Right kidney (tissue), 1 donor: Measurements from ENCODE around the gene FBXO31.

Experiments used
- DNase-seq: peaks from one replicate; pipeline ENCODE4 v3.0.0-alpha.2; 2016

The FBXO31 gene

DNA sequence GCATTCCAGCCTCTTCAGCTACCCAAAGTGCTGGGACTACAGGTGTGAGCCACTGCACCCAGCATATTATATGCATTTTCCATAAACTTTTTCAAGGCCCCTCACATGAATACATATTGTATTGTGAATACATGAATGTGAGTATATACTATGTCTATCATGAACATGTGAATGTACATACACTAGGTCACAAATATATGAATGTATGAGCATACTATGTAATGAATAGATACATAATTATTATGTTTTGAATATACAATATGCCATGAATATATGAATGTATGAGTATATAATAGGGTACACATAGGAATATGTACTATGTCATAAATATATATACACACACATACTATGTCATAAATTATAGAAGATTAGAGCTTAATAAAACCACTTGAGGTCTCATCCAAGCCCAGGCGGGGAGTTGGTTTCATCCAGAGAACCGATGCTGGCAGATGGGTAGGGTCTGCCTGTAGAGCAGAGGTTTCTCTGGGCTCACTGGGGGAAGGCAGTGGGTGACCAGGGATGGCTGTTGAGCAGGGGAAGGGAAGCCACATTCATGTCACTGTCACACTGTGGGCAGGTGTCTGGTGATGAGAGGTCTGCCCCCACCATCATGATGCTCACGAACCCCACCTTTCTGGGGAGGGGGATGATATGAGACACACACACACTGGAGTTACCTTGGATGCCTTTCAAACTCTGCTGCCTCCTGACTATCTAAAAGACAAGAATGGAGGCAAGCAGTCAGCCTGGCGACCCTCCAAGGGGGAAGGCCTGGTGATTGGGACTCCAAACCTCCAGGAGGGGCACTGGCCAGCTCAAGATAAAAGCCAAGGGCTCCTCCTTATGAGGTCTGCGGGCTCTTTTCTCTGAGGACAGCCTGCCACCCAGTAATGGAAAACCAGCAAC is 73.7 kb downstream of the FBXO31 start:
- DNase-seq = no peak

DNA sequence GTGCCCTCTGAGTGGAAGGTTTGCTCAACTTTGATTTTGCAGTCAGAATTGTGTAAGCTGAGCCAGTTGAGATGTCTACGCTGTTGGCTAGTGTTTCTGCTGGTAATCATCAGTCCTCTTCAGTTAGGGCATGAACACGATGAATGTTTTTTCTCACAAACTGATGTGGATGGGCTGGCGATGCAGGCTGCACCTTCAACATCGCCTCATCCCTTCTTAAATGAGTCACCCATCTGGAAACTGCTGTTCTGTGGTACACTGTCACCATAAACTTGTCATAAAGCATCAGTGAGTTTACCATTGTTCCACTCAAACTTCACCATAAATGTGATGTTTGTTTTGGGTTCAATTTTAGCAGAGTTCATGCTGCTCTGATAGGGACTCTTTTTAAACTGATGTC is 74.8 kb downstream of the FBXO31 start:
- DNase-seq = no peak

DNA sequence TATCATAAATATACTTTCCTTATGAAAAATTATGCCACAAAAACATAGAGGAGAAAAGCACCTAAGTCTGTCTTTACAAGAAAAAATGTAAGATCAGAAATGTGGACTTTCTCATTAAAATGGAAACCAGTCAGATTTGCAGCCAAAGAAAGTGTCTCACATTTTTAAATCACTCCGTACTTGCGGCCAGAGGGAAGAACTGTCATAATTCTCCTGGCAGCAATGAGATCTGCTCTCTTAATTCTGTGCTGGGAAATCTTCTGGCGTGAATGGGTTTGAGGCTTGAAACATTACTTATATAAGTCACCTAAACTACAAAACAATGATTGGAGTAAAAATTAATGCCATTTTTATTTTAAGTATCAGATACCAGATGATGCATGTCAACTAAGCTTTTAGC is 77.1 kb downstream of the FBXO31 start:
- no peak for DNase-seq

DNA sequence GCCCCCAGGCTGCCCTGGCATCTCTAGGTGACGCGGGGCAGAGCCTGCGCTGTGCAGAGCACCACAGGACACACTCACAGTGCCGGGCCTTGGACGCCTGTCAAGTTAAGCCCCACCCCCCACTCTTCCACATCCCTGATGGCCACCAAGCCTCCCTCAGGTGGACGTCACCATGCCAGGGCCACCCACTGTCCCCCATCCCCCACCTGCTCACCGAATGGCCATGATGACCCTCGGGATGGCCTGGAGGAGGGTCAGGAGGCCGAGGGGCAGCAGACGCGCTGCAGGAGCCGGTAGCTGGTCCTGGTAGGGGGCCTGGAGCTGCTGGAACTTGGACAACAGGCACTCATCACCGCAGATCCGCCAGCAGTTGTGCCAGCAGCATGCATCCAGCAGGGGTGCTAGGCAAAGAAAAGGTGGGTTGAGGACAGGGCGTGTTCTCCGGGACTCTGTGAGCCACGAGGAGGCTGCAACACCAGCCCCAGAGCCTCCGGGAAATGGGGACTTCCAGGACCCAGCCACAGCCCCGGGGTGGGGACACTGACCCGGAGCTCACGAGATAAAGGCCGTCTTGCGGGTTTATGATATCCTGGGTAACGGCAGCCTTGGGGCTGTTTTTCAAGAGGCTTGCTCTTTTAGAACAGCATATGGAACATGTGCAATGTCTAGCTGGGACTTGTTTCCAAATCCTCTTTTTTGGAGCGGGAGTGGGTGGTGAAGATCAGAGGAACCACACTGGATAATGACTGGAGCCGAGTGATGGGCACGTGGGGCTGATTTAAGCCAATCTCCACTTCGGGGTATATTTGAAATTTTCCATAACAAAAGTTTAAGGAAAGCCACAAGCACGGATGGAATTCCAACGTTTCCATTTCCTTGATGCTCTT is 77.8 kb downstream of the FBXO31 start:
- DNase-seq = no peak

DNA sequence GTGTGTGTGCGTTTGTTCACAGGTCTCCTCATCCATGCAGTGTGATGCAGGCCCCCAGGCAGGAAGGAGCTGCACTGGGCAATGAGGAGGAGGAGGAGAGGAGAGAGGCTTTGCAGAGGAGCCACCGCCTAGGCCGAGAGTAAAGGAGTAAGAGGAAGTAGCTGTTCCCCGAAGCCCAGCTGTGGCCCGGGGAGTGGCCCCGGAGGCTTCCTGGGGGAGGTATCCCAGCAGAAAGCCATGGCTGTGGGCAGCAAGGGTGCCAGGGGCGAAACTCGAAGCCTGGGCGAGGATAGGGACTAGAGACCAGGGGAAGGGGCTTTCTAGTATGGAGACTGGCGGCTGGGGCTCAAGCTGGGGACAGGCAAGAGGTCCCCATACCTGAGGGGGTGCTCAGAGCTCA is 78.6 kb downstream of the FBXO31 start:
- no peak for DNase-seq

DNA sequence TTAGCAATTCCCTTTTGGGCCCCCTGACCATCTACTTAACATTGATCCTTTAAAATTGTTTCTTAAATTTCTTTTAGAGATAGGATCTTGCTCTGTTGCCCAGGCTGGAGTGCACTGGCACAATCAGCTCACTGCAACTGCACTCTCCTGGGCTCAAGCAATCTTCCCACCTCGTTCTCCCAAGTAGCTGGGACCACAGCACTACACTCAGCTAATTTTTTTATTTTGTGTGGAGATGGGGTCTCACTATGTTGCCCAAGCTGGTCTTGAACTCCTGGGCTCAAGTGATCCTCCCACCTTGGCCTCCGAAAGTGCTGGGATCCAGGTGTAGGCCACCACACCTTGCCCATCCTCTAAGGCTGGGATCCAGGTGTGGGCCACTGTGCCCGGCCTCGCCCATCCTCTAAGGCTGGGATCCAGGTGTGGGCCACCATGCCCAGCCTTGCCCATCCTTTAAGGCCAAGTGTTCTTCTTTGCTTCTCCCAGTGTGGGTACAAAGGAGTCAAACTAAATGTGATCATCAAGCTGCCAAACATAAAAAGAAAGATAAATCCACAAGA is 79.5 kb downstream of the FBXO31 start:
- no peak for DNase-seq

DNA sequence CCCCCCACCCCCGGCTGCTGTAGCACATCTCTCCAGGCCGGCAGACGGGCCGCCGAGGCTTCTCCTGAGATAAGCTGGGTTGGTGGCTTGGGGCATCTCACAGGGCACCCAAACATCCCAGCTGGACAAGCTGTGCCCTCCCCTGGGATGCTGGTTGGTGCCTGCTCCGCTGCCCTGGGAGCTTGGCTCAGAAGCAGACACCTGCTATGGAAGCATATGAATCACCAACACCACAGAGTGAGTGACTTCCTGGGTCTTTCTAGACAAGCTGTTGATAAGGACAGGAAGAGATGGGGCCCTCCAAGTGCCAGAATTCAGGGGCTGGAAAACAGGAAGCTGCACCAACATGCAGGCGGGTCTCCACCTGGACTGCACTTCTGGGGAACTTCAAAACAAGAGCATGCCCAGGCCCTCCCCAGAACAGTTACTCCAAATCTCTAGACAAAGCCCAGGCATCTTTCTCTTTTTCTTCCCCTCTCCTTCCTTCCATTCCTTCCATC is 80.1 kb downstream of the FBXO31 start:
- DNase-seq = no peak

DNA sequence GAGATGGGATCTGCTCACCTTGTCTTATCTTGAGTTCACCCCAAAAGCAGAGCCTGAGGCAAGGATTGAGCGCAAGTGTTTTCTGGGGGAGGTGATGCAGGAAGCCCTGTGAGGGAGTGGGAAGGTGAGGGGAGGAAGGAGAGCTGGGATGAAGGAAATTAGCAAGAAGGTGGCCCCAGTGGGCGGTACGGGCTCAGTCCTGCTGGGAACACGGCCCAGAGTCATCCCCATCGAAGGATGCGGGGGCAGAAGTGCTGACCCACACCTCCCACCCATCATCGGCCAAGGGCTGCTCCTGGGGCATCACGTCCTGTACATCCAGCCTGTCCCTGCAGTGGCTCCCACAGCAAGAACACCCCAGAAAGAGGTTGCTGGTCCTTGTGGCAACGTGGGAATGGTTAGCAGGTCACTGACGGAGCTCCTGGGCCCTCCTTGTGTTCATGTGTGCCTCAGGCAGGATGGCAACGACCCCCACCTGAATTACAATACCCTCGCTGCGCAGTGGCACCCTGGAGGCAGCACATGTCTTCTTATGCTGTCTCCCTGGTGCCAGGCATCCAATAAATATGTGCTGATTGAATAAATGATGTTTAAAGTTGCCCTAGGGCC is 84.6 kb downstream of the FBXO31 start:
- no peak for DNase-seq

DNA sequence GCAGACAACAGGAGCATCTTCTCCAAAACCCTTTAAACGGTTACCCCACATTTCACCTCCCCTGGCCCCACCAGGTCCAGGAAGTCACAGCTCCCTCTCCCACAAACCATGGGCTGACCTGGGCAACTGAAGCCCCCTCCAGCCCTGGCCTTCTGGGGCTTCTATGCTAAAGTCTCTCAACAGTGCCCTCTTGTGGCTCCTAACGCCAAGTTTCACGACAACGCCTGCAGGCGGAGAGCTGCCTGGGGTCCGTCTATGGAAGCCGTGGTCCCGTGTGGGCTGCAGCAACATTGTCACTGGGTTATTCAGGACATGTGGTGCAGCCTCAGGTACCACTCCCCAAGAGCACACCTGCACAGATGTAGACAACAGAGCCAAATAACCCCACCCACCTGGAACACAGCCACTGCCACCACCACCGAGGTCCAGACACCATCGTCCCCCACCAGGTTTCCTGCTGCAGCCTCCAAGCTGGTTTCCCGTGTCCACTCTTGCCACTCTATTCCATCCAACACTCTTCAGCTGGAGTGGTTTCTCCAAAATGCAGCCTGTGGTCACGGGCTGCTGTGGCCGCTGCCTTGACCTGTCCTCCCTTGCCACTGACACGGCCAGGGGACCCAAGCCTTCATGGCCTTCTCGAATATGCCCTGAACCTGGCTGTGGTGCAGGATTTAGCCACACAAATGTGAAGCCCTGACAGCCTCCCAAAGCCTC is 85.5 kb downstream of the FBXO31 start:
- peak; percentile 50 for DNase-seq

DNA sequence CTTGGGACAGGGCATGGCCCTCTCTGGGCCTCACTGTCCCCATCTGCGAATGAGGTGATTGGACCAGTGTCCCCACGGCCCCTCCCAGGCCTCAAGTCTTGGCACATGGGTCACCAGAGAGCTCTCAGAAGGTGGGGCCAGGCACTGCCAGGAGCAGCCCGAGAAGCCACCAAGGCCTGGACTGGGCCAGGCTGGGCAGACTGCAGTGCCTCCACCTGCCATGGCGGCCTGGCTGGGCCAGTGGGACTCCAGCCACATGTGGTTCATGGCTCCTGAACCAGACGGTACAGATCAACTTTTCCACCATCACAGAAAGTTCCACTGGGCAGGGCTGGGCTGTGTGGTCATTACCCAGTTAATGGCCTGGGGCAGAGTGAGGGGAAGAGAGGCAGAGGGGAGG is 86.2 kb downstream of the FBXO31 start:
- no peak for DNase-seq

DNA sequence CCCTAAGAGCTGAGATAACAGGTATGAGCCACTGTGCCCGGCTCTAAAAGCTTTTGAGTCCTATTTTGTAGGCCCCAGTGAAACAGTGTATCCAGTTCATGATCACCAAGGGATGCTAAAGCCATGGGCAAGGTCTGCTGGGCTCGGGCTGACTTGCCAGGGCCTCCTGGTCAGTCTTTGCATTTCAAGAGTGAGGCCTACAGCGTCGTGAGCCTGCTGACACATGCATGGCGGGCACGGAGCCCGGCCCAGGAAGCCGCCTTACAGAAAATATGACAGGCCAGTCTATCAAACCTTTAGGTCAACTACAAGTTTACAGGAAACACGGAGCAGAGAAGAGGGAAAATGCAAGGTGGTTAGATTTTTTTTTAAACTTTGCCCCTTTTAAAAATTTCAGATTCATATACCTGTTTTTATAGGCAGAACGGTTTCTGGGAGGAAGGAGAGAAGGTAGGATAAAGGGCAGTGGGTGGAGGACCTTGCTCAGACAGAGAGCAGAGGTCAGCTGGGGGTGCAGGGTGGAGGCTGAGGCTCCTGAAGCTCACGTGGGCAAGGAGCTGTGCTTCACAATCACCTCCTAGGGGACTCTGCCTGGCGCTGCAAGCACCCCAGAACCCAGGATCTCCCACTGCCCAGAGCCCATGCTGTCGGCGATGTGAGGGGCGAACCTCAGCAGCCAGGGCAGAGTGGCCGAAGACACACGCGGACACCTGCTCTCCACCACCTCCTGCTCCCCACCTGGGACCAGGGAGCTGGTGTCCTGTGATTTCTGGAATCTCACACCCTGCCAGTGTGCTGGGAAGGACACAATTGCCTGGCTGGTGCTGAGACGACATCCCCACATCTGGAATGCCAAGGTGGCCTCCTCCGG is 87.7 kb downstream of the FBXO31 start:
- no peak for DNase-seq

DNA sequence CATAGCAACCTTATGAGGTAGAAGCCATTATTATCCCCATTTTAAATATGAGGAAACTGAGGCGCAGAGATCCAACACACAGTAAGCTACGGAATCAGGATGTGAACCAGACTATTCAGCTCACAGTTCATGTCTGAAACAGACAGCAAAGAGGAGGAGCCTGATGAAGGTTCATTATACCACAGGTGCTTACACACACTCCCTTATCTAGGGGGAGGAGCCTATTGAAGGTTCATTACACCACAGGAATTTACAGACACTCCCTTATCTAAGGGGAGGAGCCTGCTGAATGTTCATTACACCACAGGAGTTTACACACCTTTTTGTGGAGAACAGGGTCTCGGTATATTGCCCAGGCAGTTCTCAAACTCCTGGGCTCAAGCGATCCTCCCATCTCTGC is 88.3 kb downstream of the FBXO31 start:
- no peak for DNase-seq

DNA sequence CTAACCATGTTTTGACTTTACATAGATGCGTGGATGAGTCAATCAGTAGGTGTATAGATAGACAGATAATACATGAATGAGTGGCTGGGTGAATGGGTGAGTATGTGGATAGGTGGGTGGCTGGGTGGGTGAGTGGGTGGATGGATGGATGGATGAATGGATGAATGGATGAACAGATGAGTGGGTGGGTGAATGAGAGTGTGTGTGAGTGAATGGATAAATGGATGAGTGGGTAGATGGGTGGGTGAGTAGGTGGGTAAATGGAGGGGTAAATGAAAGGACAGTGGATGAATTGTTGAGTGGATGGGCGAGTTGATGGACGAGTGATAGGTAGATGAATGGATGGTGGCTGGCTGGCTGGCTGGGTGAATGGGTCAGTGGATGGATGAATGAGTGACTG is 89.6 kb downstream of the FBXO31 start:
- no peak for DNase-seq

DNA sequence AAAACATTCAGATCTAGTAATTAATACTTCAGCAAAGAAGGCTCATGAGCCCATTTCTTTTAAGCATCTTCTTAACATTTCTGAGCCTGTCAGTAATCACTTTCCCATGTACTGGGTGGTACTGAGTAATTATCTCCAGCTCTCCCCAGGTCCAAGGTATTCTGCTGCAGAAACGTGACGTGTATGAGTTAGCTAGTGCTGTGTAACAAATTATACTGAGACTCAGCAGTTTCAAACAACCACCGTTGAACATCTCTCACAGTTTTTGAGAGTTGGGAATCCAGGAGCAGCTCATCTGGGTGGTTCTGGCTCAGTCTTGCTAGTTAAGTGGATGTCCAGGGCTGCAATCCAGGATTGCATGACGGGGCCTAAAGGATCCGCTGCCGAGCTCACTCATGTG is 91.6 kb downstream of the FBXO31 start:
- no peak for DNase-seq

DNA sequence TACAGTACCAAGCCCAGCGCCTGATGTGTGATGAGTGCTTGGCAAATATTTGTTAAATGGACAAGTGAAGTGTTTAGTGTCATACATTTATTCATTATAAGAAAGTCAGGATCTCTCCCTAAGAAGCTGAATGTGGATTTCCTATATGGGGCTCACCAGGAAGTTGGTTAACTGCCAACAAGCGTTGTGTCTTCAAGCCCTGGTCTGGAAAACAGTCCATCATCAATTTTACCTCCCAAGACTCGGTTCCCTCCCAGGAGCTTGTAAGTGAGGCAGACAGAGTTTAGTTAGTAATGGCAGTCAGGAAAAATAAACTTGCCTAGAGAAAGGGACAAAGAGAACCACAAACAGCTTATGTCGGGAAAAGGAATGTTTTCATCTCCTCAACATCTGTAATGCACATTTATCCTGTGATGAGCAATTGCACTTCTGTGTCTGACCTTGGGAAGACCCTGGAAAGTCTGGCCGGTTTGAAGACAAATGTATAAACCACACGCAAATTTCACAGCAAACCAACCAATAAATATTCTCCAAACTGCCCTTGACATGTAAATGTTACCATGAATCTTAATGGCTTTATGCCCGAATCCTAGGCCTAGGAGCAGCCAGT is 94.7 kb downstream of the FBXO31 start:
- no peak for DNase-seq

DNA sequence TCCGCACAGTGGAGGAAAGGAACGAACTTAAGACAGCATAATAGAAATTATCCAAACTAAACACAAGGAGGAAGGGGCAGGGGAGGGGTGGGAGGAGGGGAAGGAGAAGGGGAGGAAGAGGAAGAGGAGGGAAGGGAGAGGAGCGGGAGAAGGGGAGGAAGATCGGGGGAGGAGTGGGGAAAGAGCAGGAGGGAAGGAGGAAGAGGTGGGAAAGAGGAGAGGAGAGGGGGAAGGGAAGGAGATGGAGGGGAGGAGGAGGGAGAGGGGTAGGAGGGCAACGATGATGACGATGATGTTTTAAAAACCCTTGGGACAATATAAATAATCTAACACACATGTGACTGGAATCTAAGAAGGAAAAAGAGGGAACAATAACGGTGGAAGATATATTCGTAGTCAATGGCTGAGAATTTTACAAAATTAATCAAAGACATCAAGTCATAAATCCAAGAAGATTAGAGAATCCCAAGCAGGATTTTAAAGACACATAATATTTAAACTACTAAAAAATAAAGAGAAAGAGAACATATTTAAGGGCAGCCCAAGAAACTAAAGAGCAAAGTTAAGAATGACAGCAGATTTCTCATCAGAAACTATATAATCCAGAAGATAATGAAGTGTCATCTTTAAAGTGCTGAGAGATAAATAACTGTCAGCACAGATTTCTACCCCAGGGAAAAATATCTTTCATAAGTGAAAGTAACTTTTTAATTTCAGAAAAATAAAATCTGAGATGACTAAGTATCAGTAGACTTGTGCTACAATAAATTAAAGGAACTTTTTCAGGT is 96.5 kb downstream of the FBXO31 start:
- DNase-seq = no peak

DNA sequence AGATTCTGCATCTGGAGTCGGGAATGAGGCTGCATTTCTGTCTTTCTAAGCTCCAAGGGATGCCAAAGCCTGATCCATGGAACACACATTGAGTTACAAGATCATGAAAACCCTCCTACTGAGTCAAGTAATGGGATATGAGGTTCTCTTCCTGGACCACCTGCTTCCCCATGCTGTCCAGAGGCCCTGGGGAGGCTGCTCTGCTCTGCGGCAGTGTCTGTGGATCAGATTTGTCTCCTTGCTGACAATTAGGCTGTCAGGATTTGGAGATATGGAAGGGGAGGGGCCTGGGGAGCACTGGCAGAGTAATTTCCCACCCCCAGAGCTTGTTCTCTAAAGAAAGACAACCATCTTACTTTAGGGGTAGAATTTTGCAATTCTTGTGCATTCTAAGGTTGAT is 99.4 kb downstream of the FBXO31 start:
- no peak for DNase-seq

DNA sequence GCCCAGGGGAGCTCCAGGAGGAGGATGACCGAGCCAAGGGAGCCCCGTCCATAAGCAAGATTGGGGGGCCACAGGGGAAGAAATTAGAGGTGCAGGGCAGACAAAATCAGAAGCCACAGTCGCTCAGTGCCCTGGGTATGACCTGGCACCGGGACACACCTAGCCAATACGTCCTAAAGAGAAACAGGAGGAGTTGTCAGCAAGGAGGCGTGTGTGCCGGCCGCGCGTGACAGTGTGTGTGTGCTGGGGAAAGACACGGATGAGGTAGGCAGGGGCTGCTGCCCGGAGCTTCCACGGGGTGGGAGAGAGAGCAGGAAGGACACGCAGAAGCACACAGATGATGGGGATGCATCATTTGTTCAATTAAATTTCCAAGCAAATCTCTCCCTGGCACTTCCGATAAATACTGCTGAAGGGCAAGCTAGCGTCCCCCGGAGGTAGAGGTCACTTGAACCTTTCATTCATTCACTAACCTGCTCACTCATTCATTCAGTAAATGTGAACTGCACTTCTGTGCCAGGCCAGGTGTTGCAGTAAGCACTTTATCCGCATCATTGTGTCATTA is 104.4 kb downstream of the FBXO31 start:
- DNase-seq = no peak
